ENCODE measurements around the gene BSG.

- TF ChIP-seq ZNF776 (tag by site-specific recombination; IDR thresholded peaks at IDR 0.05; ENCODE audit: borderline replicate concordance) = no peak
- TF ChIP-seq ZNF561 (tag by site-specific recombination; IDR thresholded peaks at IDR 0.05; ENCODE audit: borderline replicate concordance) = no peak
- no peak for TF ChIP-seq ZNF513 (tag by site-specific recombination; IDR thresholded peaks at IDR 0.05)
- TF ChIP-seq ZNF26 (tag by site-specific recombination; IDR thresholded peaks at IDR 0.05) = no peak
- TF ChIP-seq GFI1B (tag by site-specific recombination; IDR thresholded peaks at IDR 0.05) = no peak
- TF ChIP-seq ZBTB20 (tag by site-specific recombination; IDR thresholded peaks at IDR 0.05) = no peak
- no peak for TF ChIP-seq CTCF (tag by site-specific recombination; IDR thresholded peaks at IDR 0.05)
- TF ChIP-seq YY1 (tag by site-specific recombination; IDR thresholded peaks at IDR 0.05) = no peak
- TF ChIP-seq ZNF670 (tag by site-specific recombination; IDR thresholded peaks at IDR 0.05; ENCODE audit: low read depth) = no peak
- TF ChIP-seq ZBTB11 (tag by site-specific recombination; conservative IDR thresholded peaks at IDR 0.05; ENCODE audit: low read depth) = no peak
- no peak for TF ChIP-seq ZBTB7A (tag by site-specific recombination; IDR thresholded peaks at IDR 0.05; ENCODE audit: low read depth)
Observed at GRCh38 chr19:611481-611868, 39.1 kb downstream of the BSG start.
